Measurements from ENCODE around the gene P2RX4. TPM values are rescaled to one million over a fixed set of nuclear protein-coding genes. Genes with fewer than 3 reads are reported as not detected.
A peak's percentile ranks its signal among the peaks of the same experiment; 100 is the strongest.
"Not testable (repeated sequence)": the region's sequence is repeated elsewhere in the genome, so short reads cannot be mapped to it uniquely, and the experiment has no call there.

Gene P2RX4
- polyA plus RNA-seq: 1 to 10 TPM; 5.0 to 5.4 TPM

DNA sequence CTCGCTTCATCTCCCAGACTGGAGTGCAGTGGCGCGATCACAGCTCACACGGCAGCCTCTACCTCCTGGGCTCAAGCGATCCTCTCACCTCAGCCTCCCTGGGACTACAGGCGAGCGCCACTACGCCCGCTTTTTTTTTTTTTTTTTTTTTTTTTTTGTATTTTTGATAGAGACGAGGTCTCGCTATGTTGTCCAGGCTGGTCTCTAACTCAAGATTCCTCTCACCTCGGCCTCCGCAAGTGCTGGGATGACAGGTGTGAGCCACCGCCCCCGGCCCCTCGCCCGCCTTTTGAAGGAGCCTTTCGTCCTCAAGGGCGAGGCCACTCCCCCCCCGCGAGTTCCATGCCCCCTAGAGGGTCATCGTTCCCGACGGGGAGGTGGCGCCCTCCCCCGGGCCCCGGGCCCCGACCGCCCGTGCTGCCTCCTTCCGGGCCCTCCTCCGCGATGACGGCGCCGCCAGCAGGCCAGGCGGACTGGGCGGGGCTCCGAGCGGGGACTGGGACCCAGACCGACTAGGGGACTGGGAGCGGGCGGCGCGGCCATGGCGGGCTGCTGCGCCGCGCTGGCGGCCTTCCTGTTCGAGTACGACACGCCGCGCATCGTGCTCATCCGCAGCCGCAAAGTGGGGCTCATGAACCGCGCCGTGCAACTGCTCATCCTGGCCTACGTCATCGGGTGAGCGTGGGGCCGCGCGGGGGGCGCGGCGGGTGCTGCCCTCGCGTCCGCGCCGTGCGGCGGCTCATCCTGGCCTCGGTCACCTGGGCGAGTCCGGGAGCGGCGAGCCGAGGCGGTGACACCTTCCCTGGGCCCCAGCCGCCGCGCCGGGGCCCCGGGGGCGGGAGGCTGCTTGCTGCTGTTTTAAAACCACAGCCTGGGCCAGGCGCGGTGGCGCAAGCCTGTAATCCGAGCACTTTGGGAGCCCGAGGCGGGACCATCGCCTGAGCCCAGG is at the start of gene P2RX4:
P2RX4 (plus strand) TSS at position 506 of the 949 bp plus-strand sequence; CDS start at position 542, 36 bp downstream.
- no peaks in the 10 kb centered on the region for H3K27me3 ChIP-seq (ENCODE audit: control insufficient read depth in 1 of 2, insufficient read depth in 2 of 2, low read length in 2 of 2)
- 8 to 13% methylated on average over 45 to 97 of the region's 97 CpGs for WGBS, 2 donors

GRCh38 chr12:121162384-121162783 is 47.5 kb upstream of the P2RX4 start:
- H3K27ac ChIP-seq (ENCODE audit: low read depth in 2 of 2, low read length in 1 of 2): no peak overlapping the region
- peaks cover 0 to 6% of the 10 kb centered on the region in 2 donors for H3K36me3 ChIP-seq (ENCODE audit: control insufficient read depth in 2 of 2, insufficient read depth in 2 of 2, low read length in 1 of 2)
- H3K4me3 ChIP-seq (ENCODE audit: low read depth in 1 of 2, low read length in 2 of 2): no peak overlapping the region
- 89 to 91% methylated on average over 10 of the region's 10 CpGs for WGBS, 2 donors
- no peaks in the 10 kb centered on the region for H3K9me3 ChIP-seq (ENCODE audit: control insufficient read depth in 2 of 2, insufficient read depth in 1 of 2, low read depth in 1 of 2, low read length in 1 of 2)
- H3K4me1 ChIP-seq (ENCODE audit: control insufficient read depth in 2 of 2, insufficient read depth in 2 of 2, low read length in 1 of 2): no peaks in the 10 kb centered on the region
- H3K27me3 ChIP-seq (ENCODE audit: control insufficient read depth in 1 of 2, insufficient read depth in 2 of 2, low read length in 2 of 2): no peaks in the 10 kb centered on the region

More for the DNA sequence above, at the start of gene P2RX4:
- Histone ChIP-seq H3K36me3 (ENCODE audit: control insufficient read depth in 2 of 2, insufficient read depth in 2 of 2, low read length in 1 of 2) (no peaks in the 10 kb centered on the region), H3K9me3 (ENCODE audit: control insufficient read depth in 2 of 2, insufficient read depth in 1 of 2, low read depth in 1 of 2, low read length in 1 of 2) (no peaks in the 10 kb centered on the region), H3K27ac (ENCODE audit: low read depth in 2 of 2, low read length in 1 of 2) (peak within 1 kb of the TSS; percentile 85 to 87), H3K4me3 (ENCODE audit: low read depth in 1 of 2, low read length in 2 of 2) (peak within 1 kb of the TSS; percentile 57 to 69), H3K4me1 (ENCODE audit: control insufficient read depth in 2 of 2, insufficient read depth in 2 of 2, low read length in 1 of 2) (no peaks in the 10 kb centered on the region)

GRCh38 chr12:121162985-121163384 is 46.9 kb upstream of the P2RX4 start:
- 77 to 96% methylated on average over 2 of the region's 2 CpGs for WGBS, 2 donors
- Histone ChIP-seq H3K4me3 (ENCODE audit: low read depth in 1 of 2, low read length in 2 of 2) (no peak overlapping the region), H3K27me3 (ENCODE audit: control insufficient read depth in 1 of 2, insufficient read depth in 2 of 2, low read length in 2 of 2) (no peaks in the 10 kb centered on the region), H3K4me1 (ENCODE audit: control insufficient read depth in 2 of 2, insufficient read depth in 2 of 2, low read length in 1 of 2) (no peaks in the 10 kb centered on the region), H3K9me3 (ENCODE audit: control insufficient read depth in 2 of 2, insufficient read depth in 1 of 2, low read depth in 1 of 2, low read length in 1 of 2) (no peaks in the 10 kb centered on the region), H3K36me3 (ENCODE audit: control insufficient read depth in 2 of 2, insufficient read depth in 2 of 2, low read length in 1 of 2) (peaks cover 0 to 6% of the 10 kb centered on the region in 2 donors), H3K27ac (ENCODE audit: low read depth in 2 of 2, low read length in 1 of 2) (no peak overlapping the region)

DNA sequence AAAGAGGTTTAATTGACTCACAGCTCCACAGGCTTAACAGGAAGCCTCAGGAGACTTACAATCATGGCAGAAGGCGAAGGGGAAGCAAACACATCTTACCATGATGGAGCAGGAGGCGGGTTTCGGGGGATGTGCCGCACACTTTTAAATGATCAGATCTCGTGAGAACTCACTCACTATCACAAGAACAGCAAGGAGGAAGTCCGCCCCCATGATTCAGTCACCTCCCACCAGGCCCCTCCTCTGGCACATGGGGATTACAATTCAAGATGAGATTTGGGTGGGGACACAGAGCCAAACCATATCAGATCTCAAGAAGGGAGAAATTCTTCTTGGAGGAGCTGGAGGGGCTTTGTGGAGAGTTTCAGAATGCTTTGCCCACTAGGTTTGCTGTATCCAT is 45.1 kb upstream of the P2RX4 start:
- 95 to 96% methylated on average over 6 of the region's 6 CpGs for WGBS, 2 donors
- H3K27me3 ChIP-seq (ENCODE audit: control insufficient read depth in 1 of 2, insufficient read depth in 2 of 2, low read length in 2 of 2); H3K4me3 ChIP-seq (ENCODE audit: low read depth in 1 of 2, low read length in 2 of 2); H3K9me3 ChIP-seq (ENCODE audit: control insufficient read depth in 2 of 2, insufficient read depth in 1 of 2, low read depth in 1 of 2, low read length in 1 of 2); H3K27ac ChIP-seq (ENCODE audit: low read depth in 2 of 2, low read length in 1 of 2); H3K4me1 ChIP-seq (ENCODE audit: control insufficient read depth in 2 of 2, insufficient read depth in 2 of 2, low read length in 1 of 2); H3K36me3 ChIP-seq (ENCODE audit: control insufficient read depth in 2 of 2, insufficient read depth in 2 of 2, low read length in 1 of 2): not testable (repeated sequence)

- peaks cover 0 to 6% of the 10 kb centered on the region in 2 donors for H3K36me3 ChIP-seq (ENCODE audit: control insufficient read depth in 2 of 2, insufficient read depth in 2 of 2, low read length in 1 of 2)
- no peak overlapping the region for H3K27ac ChIP-seq (ENCODE audit: low read depth in 2 of 2, low read length in 1 of 2)
- 80 to 87% methylated on average over 9 of the region's 9 CpGs for WGBS, 2 donors
- no peaks in the 10 kb centered on the region for H3K9me3 ChIP-seq (ENCODE audit: control insufficient read depth in 2 of 2, insufficient read depth in 1 of 2, low read depth in 1 of 2, low read length in 1 of 2)
- no peaks in the 10 kb centered on the region for H3K4me1 ChIP-seq (ENCODE audit: control insufficient read depth in 2 of 2, insufficient read depth in 2 of 2, low read length in 1 of 2)
- H3K27me3 ChIP-seq (ENCODE audit: control insufficient read depth in 1 of 2, insufficient read depth in 2 of 2, low read length in 2 of 2): no peaks in the 10 kb centered on the region
- no peak overlapping the region for H3K4me3 ChIP-seq (ENCODE audit: low read depth in 1 of 2, low read length in 2 of 2)
Measured at GRCh38 chr12:121165316-121165715, 44.6 kb upstream of the P2RX4 start.

- Histone ChIP-seq H3K36me3 (ENCODE audit: control insufficient read depth in 2 of 2, insufficient read depth in 2 of 2, low read length in 1 of 2) (peaks cover 0 to 4% of the 10 kb centered on the region in 2 donors), H3K4me1 (ENCODE audit: control insufficient read depth in 2 of 2, insufficient read depth in 2 of 2, low read length in 1 of 2) (no peaks in the 10 kb centered on the region)
- WGBS, 2 donors: 31 to 85% methylated on average over 1 of the region's 1 CpG
Measured at GRCh38 chr12:121166356-121166755, 43.6 kb upstream of the P2RX4 start.

GRCh38 chr12:121167232-121167820 is 42.6 kb upstream of the P2RX4 start:
- WGBS, 2 donors: 87 to 88% methylated on average over 14 of the region's 14 CpGs

More at GRCh38 chr12:121166356-121166755, 43.6 kb upstream of the P2RX4 start:
- H3K4me3 ChIP-seq (ENCODE audit: low read depth in 1 of 2, low read length in 2 of 2): no peak overlapping the region
- no peaks in the 10 kb centered on the region for H3K9me3 ChIP-seq (ENCODE audit: control insufficient read depth in 2 of 2, insufficient read depth in 1 of 2, low read depth in 1 of 2, low read length in 1 of 2)
- H3K27ac ChIP-seq (ENCODE audit: low read depth in 2 of 2, low read length in 1 of 2): no peak overlapping the region
- H3K27me3 ChIP-seq (ENCODE audit: control insufficient read depth in 1 of 2, insufficient read depth in 2 of 2, low read length in 2 of 2): no peaks in the 10 kb centered on the region

DNA sequence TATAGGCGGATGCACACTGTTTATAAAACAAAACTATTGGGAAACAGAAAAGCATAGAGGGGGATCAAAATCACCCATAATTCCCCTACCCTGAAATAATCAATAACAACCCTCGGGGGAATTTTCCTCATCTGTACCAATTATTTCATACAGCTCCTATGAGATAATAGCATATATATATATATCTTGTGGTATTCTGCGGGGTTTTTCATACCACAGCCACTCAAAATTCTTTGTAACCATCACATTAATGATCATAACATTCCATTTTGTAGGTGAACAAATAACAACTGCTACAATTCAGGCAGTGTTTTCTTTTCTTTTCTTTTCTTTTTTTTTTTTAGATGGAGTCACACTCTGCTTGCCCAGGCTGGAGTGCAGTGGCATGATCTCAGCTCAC is 42.0 kb upstream of the P2RX4 start:
- no peak overlapping the region for H3K4me3 ChIP-seq (ENCODE audit: low read depth in 1 of 2, low read length in 2 of 2)
- WGBS, 2 donors: 74 to 77% methylated on average over 3 of the region's 3 CpGs
- H3K9me3 ChIP-seq (ENCODE audit: control insufficient read depth in 2 of 2, insufficient read depth in 1 of 2, low read depth in 1 of 2, low read length in 1 of 2): no peaks in the 10 kb centered on the region
- no peaks in the 10 kb centered on the region for H3K4me1 ChIP-seq (ENCODE audit: control insufficient read depth in 2 of 2, insufficient read depth in 2 of 2, low read length in 1 of 2)
- H3K27me3 ChIP-seq (ENCODE audit: control insufficient read depth in 1 of 2, insufficient read depth in 2 of 2, low read length in 2 of 2): no peaks in the 10 kb centered on the region
- no peaks in the 10 kb centered on the region for H3K36me3 ChIP-seq (ENCODE audit: control insufficient read depth in 2 of 2, insufficient read depth in 2 of 2, low read length in 1 of 2)
- no peak overlapping the region for H3K27ac ChIP-seq (ENCODE audit: low read depth in 2 of 2, low read length in 1 of 2)

More at GRCh38 chr12:121167232-121167820, 42.6 kb upstream of the P2RX4 start:
- Histone ChIP-seq H3K4me3 (ENCODE audit: low read depth in 1 of 2, low read length in 2 of 2) (no peak overlapping the region), H3K36me3 (ENCODE audit: control insufficient read depth in 2 of 2, insufficient read depth in 2 of 2, low read length in 1 of 2) (peaks cover 0 to 3% of the 10 kb centered on the region in 2 donors), H3K27me3 (ENCODE audit: control insufficient read depth in 1 of 2, insufficient read depth in 2 of 2, low read length in 2 of 2) (no peaks in the 10 kb centered on the region), H3K4me1 (ENCODE audit: control insufficient read depth in 2 of 2, insufficient read depth in 2 of 2, low read length in 1 of 2) (no peaks in the 10 kb centered on the region), H3K9me3 (ENCODE audit: control insufficient read depth in 2 of 2, insufficient read depth in 1 of 2, low read depth in 1 of 2, low read length in 1 of 2) (no peaks in the 10 kb centered on the region), H3K27ac (ENCODE audit: low read depth in 2 of 2, low read length in 1 of 2) (no peak overlapping the region)

GRCh38 chr12:121170151-121170550 is 39.8 kb upstream of the P2RX4 start:
- Histone ChIP-seq H3K4me3 (ENCODE audit: low read depth in 1 of 2, low read length in 2 of 2) (no peak overlapping the region), H3K27ac (ENCODE audit: low read depth in 2 of 2, low read length in 1 of 2) (no peak overlapping the region), H3K27me3 (ENCODE audit: control insufficient read depth in 1 of 2, insufficient read depth in 2 of 2, low read length in 2 of 2) (no peaks in the 10 kb centered on the region), H3K9me3 (ENCODE audit: control insufficient read depth in 2 of 2, insufficient read depth in 1 of 2, low read depth in 1 of 2, low read length in 1 of 2) (no peaks in the 10 kb centered on the region), H3K4me1 (ENCODE audit: control insufficient read depth in 2 of 2, insufficient read depth in 2 of 2, low read length in 1 of 2) (no peaks in the 10 kb centered on the region), H3K36me3 (ENCODE audit: control insufficient read depth in 2 of 2, insufficient read depth in 2 of 2, low read length in 1 of 2) (no peaks in the 10 kb centered on the region)
- WGBS, 2 donors: 84 to 89% methylated on average over 5 of the region's 5 CpGs

All from esophagus (tissue), 2 donors.